Measurements from ENCODE around the gene PRKAR2A.

The PRKAR2A gene

GRCh38 chr3:48879994-48880377 lies 32.3 kb upstream of the PRKAR2A start:
- no peak for DNase-seq (ENCODE audit: low read depth in 1 of 2, low spot score in 1 of 2)
- no peak overlapping the region for H3K27ac ChIP-seq (replicated peaks)
- TF ChIP-seq REST (IDR thresholded peaks at IDR 0.05; ENCODE audit: insufficient replicate concordance, low read depth) (no peak), CTCF (IDR thresholded peaks at IDR 0.05; ENCODE audit: insufficient read depth, low read length) (no peak), POLR2AphosphoS5 (IDR thresholded peaks at IDR 0.05; ENCODE audit: low read depth) (no peak), GABPA (IDR thresholded peaks at IDR 0.05; ENCODE audit: low read depth) (no peak), SPI1 (IDR thresholded peaks at IDR 0.05; ENCODE audit: borderline replicate concordance, low read depth) (no peak)
- H3K4me3 ChIP-seq (replicated peaks; ENCODE audit: insufficient read depth, low read length) = no peak overlapping the region
- H3K27me3 ChIP-seq (ENCODE audit: insufficient read depth, poor library complexity, severe bottlenecking) = no peaks in the 10 kb centered on the region

- no peak overlapping the region for H3K4me3 ChIP-seq (replicated peaks; ENCODE audit: insufficient read depth, low read length)
- no peaks in the 10 kb centered on the region for H3K27me3 ChIP-seq (ENCODE audit: insufficient read depth, poor library complexity, severe bottlenecking)
- no peak for TF ChIP-seq CTCF (IDR thresholded peaks at IDR 0.05; ENCODE audit: insufficient read depth, low read length)
- no peak for TF ChIP-seq GABPA (IDR thresholded peaks at IDR 0.05; ENCODE audit: low read depth)
- TF ChIP-seq SPI1 (IDR thresholded peaks at IDR 0.05; ENCODE audit: borderline replicate concordance, low read depth) = no peak
- no peak for TF ChIP-seq REST (IDR thresholded peaks at IDR 0.05; ENCODE audit: insufficient replicate concordance, low read depth)
- no peak for TF ChIP-seq POLR2AphosphoS5 (IDR thresholded peaks at IDR 0.05; ENCODE audit: low read depth)
Measured at GRCh38 chr3:48879307-48879993, 31.8 kb upstream of the PRKAR2A start.

DNA sequence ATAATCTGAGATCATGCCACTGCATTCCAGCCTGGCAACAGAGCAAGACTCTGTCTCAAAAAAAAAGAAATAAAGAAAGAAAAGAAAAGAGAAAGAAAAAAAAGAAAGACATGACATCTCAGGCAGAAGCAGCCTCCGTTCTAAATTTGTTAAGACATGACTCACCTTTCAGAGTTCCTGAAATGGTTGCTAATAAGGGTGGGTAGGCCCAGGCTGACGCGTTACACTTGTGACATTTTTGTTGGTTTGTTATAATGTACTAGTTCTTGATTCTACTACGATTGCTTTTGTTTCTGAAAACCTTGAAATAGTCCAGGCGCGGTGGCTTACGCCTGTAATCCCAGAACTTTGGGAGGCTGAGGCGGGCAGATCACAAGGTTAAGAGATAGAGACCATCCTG lies 30.0 kb upstream of the PRKAR2A start:
- no peak for DNase-seq (ENCODE audit: low read depth in 1 of 2, low spot score in 1 of 2)
- Histone ChIP-seq H3K27me3 (ENCODE audit: insufficient read depth, poor library complexity, severe bottlenecking) (no peaks in the 10 kb centered on the region), H3K27ac (replicated peaks) (no peak overlapping the region), H3K4me3 (replicated peaks; ENCODE audit: insufficient read depth, low read length) (no peak overlapping the region)
- TF ChIP-seq POLR2AphosphoS5 (IDR thresholded peaks at IDR 0.05; ENCODE audit: low read depth) = no peak
- TF ChIP-seq SPI1 (IDR thresholded peaks at IDR 0.05; ENCODE audit: borderline replicate concordance, low read depth) = no peak
- no peak for TF ChIP-seq GABPA (IDR thresholded peaks at IDR 0.05; ENCODE audit: low read depth)
- no peak for TF ChIP-seq REST (IDR thresholded peaks at IDR 0.05; ENCODE audit: insufficient replicate concordance, low read depth)
- no peak for TF ChIP-seq CTCF (IDR thresholded peaks at IDR 0.05; ENCODE audit: insufficient read depth, low read length)

More at GRCh38 chr3:48879307-48879993, 31.8 kb upstream of the PRKAR2A start:
- H3K27ac ChIP-seq (replicated peaks) = no peak overlapping the region
- peak in 1 of 2 experiments; percentile 12 for DNase-seq (ENCODE audit: low read depth in 1 of 2, low spot score in 1 of 2)
